Measurements from ENCODE around the gene PPARG.

DNA sequence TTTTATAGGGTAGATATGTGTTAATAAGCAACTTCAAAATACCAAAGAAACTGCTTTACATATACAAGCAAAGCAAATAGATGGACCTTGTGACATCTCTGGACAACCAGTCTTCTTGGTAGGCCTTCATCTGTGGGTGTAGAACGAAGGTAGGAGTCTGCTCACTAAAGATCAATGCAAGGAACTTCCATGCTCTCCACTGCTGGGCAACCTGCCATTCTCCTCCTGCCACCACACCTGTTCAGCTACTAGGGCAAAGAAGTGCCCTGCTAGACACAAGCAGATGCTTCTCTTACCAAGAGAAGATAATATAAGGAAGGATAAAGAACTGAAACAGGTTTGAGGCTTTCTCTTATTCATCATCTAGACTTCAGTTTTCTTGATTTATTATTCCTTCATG is 12.6 kb downstream of the PPARG start:
- TF ChIP-seq, protein P1, sequence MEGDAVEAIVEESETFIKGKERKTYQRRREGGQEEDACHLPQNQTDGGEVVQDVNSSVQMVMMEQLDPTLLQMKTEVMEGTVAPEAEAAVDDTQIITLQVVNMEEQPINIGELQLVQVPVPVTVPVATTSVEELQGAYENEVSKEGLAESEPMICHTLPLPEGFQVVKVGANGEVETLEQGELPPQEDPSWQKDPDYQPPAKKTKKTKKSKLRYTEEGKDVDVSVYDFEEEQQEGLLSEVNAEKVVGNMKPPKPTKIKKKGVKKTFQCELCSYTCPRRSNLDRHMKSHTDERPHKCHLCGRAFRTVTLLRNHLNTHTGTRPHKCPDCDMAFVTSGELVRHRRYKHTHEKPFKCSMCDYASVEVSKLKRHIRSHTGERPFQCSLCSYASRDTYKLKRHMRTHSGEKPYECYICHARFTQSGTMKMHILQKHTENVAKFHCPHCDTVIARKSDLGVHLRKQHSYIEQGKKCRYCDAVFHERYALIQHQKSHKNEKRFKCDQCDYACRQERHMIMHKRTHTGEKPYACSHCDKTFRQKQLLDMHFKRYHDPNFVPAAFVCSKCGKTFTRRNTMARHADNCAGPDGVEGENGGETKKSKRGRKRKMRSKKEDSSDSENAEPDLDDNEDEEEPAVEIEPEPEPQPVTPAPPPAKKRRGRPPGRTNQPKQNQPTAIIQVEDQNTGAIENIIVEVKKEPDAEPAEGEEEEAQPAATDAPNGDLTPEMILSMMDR (IDR thresholded peaks at IDR 0.05), result no peak
- TF ChIP-seq POLR2A (IDR thresholded peaks at IDR 0.05), result no peak
- no peak for TF ChIP-seq POLR2AphosphoS5 (IDR thresholded peaks at IDR 0.05)
- TF ChIP-seq EP300 (IDR thresholded peaks at IDR 0.05), result no peak

Measured in suprapubic skin (tissue), 4 donors.